Sigmoid colon (tissue), 3 donors: ENCODE data around the gene CNDP2.

ENCODE experiments used
- POLR2A ChIP-seq, 2 donors: fragments of 450-650 bp; IDR thresholded peaks; one replicate each; pipeline ENCODE4 v1.6.1; 2016; ENCODE audit warnings: antibody characterized with exemption in 2 of 2, mild to moderate bottlenecking in 2 of 2, moderate library complexity in 2 of 2
- TF ChIP-seq, protein P1 (sequence below), 4 experiments: fragments of 450-650 bp in 3 of 4; fragments of 200-600 bp in 1 of 4; IDR thresholded peaks; one replicate each; pipeline ENCODE4 v1.5.1; 2016 to 2019; ENCODE audit warnings: antibody characterized with exemption in 4 of 4, mild to moderate bottlenecking in 3 of 4, moderate library complexity in 2 of 4

DNA sequence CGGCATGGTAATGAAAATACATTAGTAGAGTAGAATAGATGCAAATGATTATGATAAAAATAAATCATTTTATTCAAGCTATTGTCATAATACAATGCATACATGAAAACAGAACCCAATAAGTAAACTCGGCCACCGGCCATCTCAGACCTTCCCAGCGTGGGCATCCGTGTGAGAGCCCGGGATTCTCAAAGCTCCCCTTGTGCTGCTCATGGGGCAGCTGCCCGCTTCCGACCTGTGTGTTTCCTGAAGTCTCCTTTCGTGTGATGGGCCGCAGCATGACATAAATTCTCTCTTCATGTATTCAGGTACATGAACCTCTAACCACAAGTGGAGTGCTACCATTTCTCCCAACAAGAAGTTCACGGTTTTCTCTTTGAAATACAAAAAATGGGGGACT, 13.5 kb upstream of the CNDP2 start:
- TF ChIP-seq POLR2A (IDR thresholded peaks at IDR 0.05) = no peak
- TF ChIP-seq, protein P1, sequence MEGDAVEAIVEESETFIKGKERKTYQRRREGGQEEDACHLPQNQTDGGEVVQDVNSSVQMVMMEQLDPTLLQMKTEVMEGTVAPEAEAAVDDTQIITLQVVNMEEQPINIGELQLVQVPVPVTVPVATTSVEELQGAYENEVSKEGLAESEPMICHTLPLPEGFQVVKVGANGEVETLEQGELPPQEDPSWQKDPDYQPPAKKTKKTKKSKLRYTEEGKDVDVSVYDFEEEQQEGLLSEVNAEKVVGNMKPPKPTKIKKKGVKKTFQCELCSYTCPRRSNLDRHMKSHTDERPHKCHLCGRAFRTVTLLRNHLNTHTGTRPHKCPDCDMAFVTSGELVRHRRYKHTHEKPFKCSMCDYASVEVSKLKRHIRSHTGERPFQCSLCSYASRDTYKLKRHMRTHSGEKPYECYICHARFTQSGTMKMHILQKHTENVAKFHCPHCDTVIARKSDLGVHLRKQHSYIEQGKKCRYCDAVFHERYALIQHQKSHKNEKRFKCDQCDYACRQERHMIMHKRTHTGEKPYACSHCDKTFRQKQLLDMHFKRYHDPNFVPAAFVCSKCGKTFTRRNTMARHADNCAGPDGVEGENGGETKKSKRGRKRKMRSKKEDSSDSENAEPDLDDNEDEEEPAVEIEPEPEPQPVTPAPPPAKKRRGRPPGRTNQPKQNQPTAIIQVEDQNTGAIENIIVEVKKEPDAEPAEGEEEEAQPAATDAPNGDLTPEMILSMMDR (IDR thresholded peaks at IDR 0.05) = no peak
